Right lobe of liver (tissue), 6 donors: ENCODE measurements around the gene NREP. TPM values are rescaled to one million over a fixed set of nuclear protein-coding genes. Genes with fewer than 3 reads are reported as not detected.

Experiments
- ATAC-seq, 4 donors: fragments of 200-7000 bp; cut with Tn5 transposase; one replicate each; pipeline ENCODE4 v1.9.1; 2020; ENCODE audit warnings: mild to moderate bottlenecking in 4 of 4, moderate library complexity in 4 of 4
- DNase-seq, 3 donors: peaks; one replicate each; pipeline ENCODE4 v3.0.0-alpha.2; 2020
- H3K27ac ChIP-seq, 3 donors: fragments of 200-600 bp; one replicate each; pipeline ENCODE4 v1.8.0; 2022
- H3K27me3 ChIP-seq, 2 donors: fragments of 200-600 bp; one replicate each; pipeline ENCODE4 v1.8.0; 2022
- H3K36me3 ChIP-seq, 4 donors: fragments of 200-600 bp; sonication (generic) in 1 of 4; one replicate each; pipeline versions ENCODE4 v1.5.1 to v1.8.0; 2017 to 2022; ENCODE audit warnings: control low read depth in 1 of 4
- H3K4me1 ChIP-seq, 4 donors: fragments of 200-600 bp; sonication (generic) in 1 of 4; one replicate each; pipeline versions ENCODE4 v1.5.1 to v1.8.0; 2017 to 2022; ENCODE audit warnings: control low read depth in 1 of 4
- H3K4me3 ChIP-seq, 3 donors: fragments of 200-600 bp; one replicate each; pipeline ENCODE4 v1.8.0; 2022
- H3K9me3 ChIP-seq, 4 donors: fragments of 200-600 bp; sonication (generic) in 1 of 4; one replicate each; pipeline versions ENCODE4 v1.5.1 to v1.8.0; 2017 to 2022; ENCODE audit warnings: control low read depth in 1 of 4
- CTCF ChIP-seq, 4 donors: fragments of 200-600 bp in 3 of 4; fragments of 450-650 bp in 1 of 4; IDR thresholded peaks; one replicate each; pipeline versions ENCODE4 v1.5.1 to v1.8.0; 2016 to 2022; ENCODE audit warnings: antibody characterized with exemption in 4 of 4, mild to moderate bottlenecking in 2 of 4
- POLR2A ChIP-seq: fragments of 450-650 bp; IDR thresholded peaks from one replicate; pipeline ENCODE4 v1.6.1; 2017; ENCODE audit warnings: antibody characterized with exemption, mild to moderate bottlenecking
- WGBS: methylation state at CpG from one replicate; pipeline ENCODE4 v1.1.6; 2018; ENCODE audit warnings: low coverage, low lambda C conversion rate; ENCODE audit not compliant: insufficient coverage; ENCODE audit errors: missing lambda C conversion rate; 5-methylcytosine and 5-hydroxymethylcytosine counted together
- intact Hi-C, 2 donors: fragments of 100-400 bp; cut with DNase I; formaldehyde crosslinking; loops; one replicate each; pipeline versions ENCODE4 v1.11.2 to v1.14.1; 2022
- total RNA-seq, 6 experiments: library from RNA; depleted of rRNA in 2 of 6; stranded (reverse); fragments of >200 nt in 2 of 6; fragmentation: NEBNext Ultra II Directional in 3 of 6; extraction: Animal tissue kit (Norgen Biotek cat#: 25700) in 3 of 6; gene quantifications; one replicate each; pipeline versions ENCODE4 v1.1.0 to v1.2.4, GENCODE V29; 2016 to 2023
- donor health status: DM: no; HTN: yes; CAD: no.
- donor health status: DM: no; HTN: no; CAD: no.
- donor health status: DM: no; HTN: no; CAD: no.
- donor health status: DM: no; HTN: yes; CAD: no.
- donor health status: DM: no; HTN: yes; CAD: no.

Gene NREP
- total RNA-seq, 6 experiments from 2014 or later: 2.2 to 24.6 (median 7.7) TPM

- H3K4me1 ChIP-seq: no peaks in the 10 kb centered on the region
- no peaks in the 10 kb centered on the region for H3K36me3 ChIP-seq
- no peak overlapping the region for H3K27ac ChIP-seq
- ATAC-seq: no peak
- no peak for TF ChIP-seq CTCF (IDR thresholded peaks at IDR 0.05)
- no peak for TF ChIP-seq POLR2A
- no peaks in the 10 kb centered on the region for H3K9me3 ChIP-seq
- 65% methylated on average over 6 of the region's 6 CpGs for WGBS
- H3K27me3 ChIP-seq: no peaks in the 10 kb centered on the region
- H3K4me3 ChIP-seq: no peak overlapping the region
- no peak for DNase-seq
- intact Hi-C loops: no loop called here
These were observed 5.9 kb upstream of the NREP start for GRCh38 chr5:111762895-111763294.

- ATAC-seq: no peak
- 7% methylated on average over 5 of the region's 5 CpGs for WGBS
- intact Hi-C loops: no loop called here
These were observed 1.3 kb upstream of the NREP start for GRCh38 chr5:111758284-111758628.

GRCh38 chr5:111757355-111758283 is 625 bp upstream of the NREP start:
- DNase-seq (peak; percentile 95 to 96 (median 95)), ATAC-seq (peak; percentile 80 to 90 (median 84))
- no peaks in the 10 kb centered on the region for H3K9me3 ChIP-seq
- peak overlapping the region; percentile 84 to 92 (median 86) for H3K27ac ChIP-seq
- TF ChIP-seq CTCF (IDR thresholded peaks at IDR 0.05) (peak in 3 of 4 donors; percentile 11 to 48 (median 32)), POLR2A (peak; percentile 50)
- H3K4me1 ChIP-seq: peaks cover 0 to 15% (median 0%) of the 10 kb centered on the region in 4 donors
- intact Hi-C loops: no loop called here
- H3K27me3 ChIP-seq: no peaks in the 10 kb centered on the region
- under 1% methylated on average over 43 of the region's 98 CpGs for WGBS
- peak overlapping the region; percentile 52 to 72 (median 69) for H3K4me3 ChIP-seq
- H3K36me3 ChIP-seq: no peaks in the 10 kb centered on the region

More at GRCh38 chr5:111758284-111758628, 1.3 kb upstream of the NREP start:
- Histone ChIP-seq H3K4me3 (peak overlapping the region; percentile 52 to 72 (median 69)), H3K4me1 (peaks cover 0 to 15% (median 0%) of the 10 kb centered on the region in 4 donors), H3K36me3 (no peaks in the 10 kb centered on the region), H3K27ac (peak overlapping the region; percentile 84 to 92 (median 86)), H3K27me3 (no peaks in the 10 kb centered on the region), H3K9me3 (no peaks in the 10 kb centered on the region)
- no peak for DNase-seq
- TF ChIP-seq POLR2A: no peak

- no peaks in the 10 kb centered on the region for H3K9me3 ChIP-seq
- H3K4me3 ChIP-seq: peak overlapping the region; percentile 52 to 72 (median 69)
- intact Hi-C loops: no loop called here
- peaks cover 0 to 15% (median 0%) of the 10 kb centered on the region in 4 donors for H3K4me1 ChIP-seq
- DNase-seq: no peak
- TF ChIP-seq CTCF (IDR thresholded peaks at IDR 0.05): peak in 1 of 4 donors; percentile 8
- no peak for TF ChIP-seq POLR2A
- WGBS: 0% methylated on average over 5 of the region's 5 CpGs
- no peaks in the 10 kb centered on the region for H3K27me3 ChIP-seq
- H3K36me3 ChIP-seq: no peaks in the 10 kb centered on the region
- peak in 3 of 4 donors; percentile 7 to 30 (median 15) for ATAC-seq
- peak overlapping the region in 1 of 3 donors; percentile 92 for H3K27ac ChIP-seq
These were observed 1.0 kb downstream of the NREP start for GRCh38 chr5:111755942-111756381.
